Breast epithelium (tissue), 4 donors: ENCODE data around the gene SGCA. TPM values are rescaled to one million over a fixed set of nuclear protein-coding genes. Genes with fewer than 3 reads are reported as not detected.
A peak's percentile ranks its signal among the peaks of the same experiment; 100 is the strongest.

Experiments used
- DNase-seq, 2 donors: peaks; one replicate each; pipeline ENCODE4 v3.0.0-alpha.2; 2019; ENCODE audit warnings: low spot score in 2 of 2
- H3K27ac ChIP-seq, 2 donors: fragments of 200-600 bp; sonication (generic) in 1 of 2; one replicate each; pipeline ENCODE4 v1.5.1; 2016 to 2019; ENCODE audit warnings: mild to moderate bottlenecking in 1 of 2
- H3K27me3 ChIP-seq, 2 donors: fragments of 200-600 bp; sonication (generic) in 1 of 2; one replicate each; pipeline versions ENCODE4 v1.5.1 to v1.6.0; 2017 to 2019; ENCODE audit warnings: control low read depth in 1 of 2, mild to moderate bottlenecking in 1 of 2
- H3K36me3 ChIP-seq: fragments of 200-600 bp; one replicate; pipeline ENCODE4 v1.5.1; 2019
- H3K4me1 ChIP-seq, 2 donors: fragments of 200-600 bp; sonication (generic); one replicate each; pipeline ENCODE4 v1.5.1; 2016 to 2019; ENCODE audit warnings: control low read depth in 1 of 2
- H3K4me3 ChIP-seq, 3 donors: fragments of 200-600 bp; sonication (generic); 1 replicate in 2 of 3; 2 replicates in 1 of 3; pipeline ENCODE4 v1.5.1; 2016 to 2019; ENCODE audit warnings: mild to moderate bottlenecking in 3 of 3, moderate library complexity in 2 of 3
- H3K9me3 ChIP-seq, 2 donors: fragments of 200-600 bp; sonication (generic) in 1 of 2; one replicate each; pipeline ENCODE4 v1.5.1; 2016 to 2019; ENCODE audit warnings: control low read depth in 1 of 2
- POLR2A ChIP-seq: fragments of 450-650 bp; IDR thresholded peaks from one replicate; pipeline ENCODE4 v1.6.1; 2016; ENCODE audit warnings: antibody characterized with exemption, mild to moderate bottlenecking, moderate library complexity
- POLR2AphosphoS5 ChIP-seq, 3 donors: sonication (generic); formaldehyde crosslinking; IDR thresholded peaks; one replicate each; pipeline ENCODE4 v1.6.1; 2017; ENCODE audit warnings: antibody characterized with exemption in 3 of 3
- intact Hi-C: fragments of 100-400 bp; cut with DNase I; formaldehyde crosslinking; loops from one replicate; pipeline ENCODE4 v1.15.1; 2023; ENCODE audit warnings: low total_unique reads
- total RNA-seq, 3 donors: library from RNA; depleted of rRNA; stranded (reverse); fragments of >200 nt; gene quantifications; one replicate each; pipeline ENCODE4 v1.1.0, GENCODE V29; 2016
- TF ChIP-seq, protein P1 (sequence below), 3 donors: fragments of 450-650 bp; IDR thresholded peaks; one replicate each; pipeline ENCODE4 v1.5.1; 2016 to 2017; ENCODE audit warnings: antibody characterized with exemption in 3 of 3, mild to moderate bottlenecking in 3 of 3, moderate library complexity in 3 of 3

SGCA gene
- total RNA-seq, 3 donors from 2014 or later = 0.33 to 2.6 (median 0.73) TPM

DNA sequence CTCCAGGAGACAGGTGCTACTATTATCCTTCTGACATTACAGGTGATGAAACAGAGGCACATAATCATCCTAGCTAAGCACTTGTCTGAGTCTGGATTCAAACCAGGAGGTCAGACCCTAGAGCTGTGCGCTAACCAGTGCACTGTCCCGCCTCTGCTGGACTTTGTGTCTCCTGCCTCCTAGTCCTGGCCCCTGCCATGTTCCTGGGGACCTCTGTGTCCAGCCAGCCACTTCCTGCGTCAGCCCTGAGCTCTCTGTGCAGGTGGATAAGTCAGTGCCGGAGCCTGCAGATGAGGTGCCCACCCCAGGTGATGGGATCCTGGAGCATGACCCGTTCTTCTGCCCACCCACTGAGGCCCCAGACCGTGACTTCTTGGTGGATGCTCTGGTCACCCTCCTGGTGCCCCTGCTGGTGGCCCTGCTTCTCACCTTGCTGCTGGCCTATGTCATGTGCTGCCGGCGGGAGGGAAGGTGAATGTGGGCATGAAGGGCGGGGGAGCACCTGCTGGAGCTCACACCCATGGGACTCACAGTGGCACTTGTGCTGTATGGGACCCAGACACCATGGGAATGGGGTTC, 4.2 kb downstream of the SGCA start:
- no peaks in the 10 kb centered on the region for H3K27me3 ChIP-seq
- H3K9me3 ChIP-seq = no peaks in the 10 kb centered on the region
- H3K4me3 ChIP-seq = no peak overlapping the region
- H3K27ac ChIP-seq = peak overlapping the region in 1 of 2 donors; percentile 7
- no peaks in the 10 kb centered on the region for H3K36me3 ChIP-seq
- DNase-seq = no peak
- intact Hi-C loops = no loop called here
- H3K4me1 ChIP-seq = no peaks in the 10 kb centered on the region
- TF ChIP-seq POLR2AphosphoS5 (IDR thresholded peaks at IDR 0.05) (no peak), POLR2A (no peak)
- TF ChIP-seq, protein P1, sequence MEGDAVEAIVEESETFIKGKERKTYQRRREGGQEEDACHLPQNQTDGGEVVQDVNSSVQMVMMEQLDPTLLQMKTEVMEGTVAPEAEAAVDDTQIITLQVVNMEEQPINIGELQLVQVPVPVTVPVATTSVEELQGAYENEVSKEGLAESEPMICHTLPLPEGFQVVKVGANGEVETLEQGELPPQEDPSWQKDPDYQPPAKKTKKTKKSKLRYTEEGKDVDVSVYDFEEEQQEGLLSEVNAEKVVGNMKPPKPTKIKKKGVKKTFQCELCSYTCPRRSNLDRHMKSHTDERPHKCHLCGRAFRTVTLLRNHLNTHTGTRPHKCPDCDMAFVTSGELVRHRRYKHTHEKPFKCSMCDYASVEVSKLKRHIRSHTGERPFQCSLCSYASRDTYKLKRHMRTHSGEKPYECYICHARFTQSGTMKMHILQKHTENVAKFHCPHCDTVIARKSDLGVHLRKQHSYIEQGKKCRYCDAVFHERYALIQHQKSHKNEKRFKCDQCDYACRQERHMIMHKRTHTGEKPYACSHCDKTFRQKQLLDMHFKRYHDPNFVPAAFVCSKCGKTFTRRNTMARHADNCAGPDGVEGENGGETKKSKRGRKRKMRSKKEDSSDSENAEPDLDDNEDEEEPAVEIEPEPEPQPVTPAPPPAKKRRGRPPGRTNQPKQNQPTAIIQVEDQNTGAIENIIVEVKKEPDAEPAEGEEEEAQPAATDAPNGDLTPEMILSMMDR (IDR thresholded peaks at IDR 0.05) = no peak

DNA sequence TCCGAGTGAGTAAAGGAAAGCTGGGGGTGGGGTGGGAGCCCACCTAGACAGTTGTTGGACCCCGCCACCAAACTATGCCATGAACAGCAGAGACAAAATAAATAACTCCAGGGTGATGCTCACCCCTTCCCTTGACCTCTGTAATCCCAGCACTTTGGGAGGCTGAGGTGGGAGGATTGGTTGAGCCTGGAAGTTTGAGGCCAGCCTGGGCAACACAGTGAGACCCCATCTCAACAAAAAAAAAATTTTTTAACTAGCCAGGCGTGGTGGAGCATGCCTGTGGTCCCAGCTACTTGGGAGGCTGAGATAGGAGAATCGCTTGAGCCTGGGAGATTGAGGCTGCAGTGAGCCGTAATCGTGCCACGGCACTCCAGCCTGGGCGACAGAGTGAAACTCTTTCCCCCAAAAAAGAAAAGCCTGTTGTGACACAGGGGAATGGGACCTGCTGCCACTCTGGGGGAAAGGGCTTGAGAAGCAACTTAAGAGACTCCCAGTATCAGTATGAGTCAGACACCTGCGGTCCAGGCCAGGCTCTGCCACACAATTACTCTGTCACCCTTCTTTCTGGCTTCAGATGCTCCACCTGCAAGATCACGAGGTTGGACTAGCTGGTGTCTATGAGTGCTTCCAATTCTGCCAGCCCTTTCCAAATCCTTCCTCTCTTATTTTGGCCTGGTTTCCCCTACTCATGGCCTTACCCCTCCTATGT, 5.0 kb downstream of the SGCA start:
- no peak for TF ChIP-seq POLR2A
- TF ChIP-seq POLR2AphosphoS5 (IDR thresholded peaks at IDR 0.05) = no peak
- DNase-seq = no peak
- H3K27me3 ChIP-seq = no peaks in the 10 kb centered on the region
- no peak overlapping the region for H3K27ac ChIP-seq
- H3K4me1 ChIP-seq = no peaks in the 10 kb centered on the region
- intact Hi-C loops = no loop called here
- no peaks in the 10 kb centered on the region for H3K9me3 ChIP-seq
- H3K4me3 ChIP-seq = no peak overlapping the region
- no peaks in the 10 kb centered on the region for H3K36me3 ChIP-seq

DNA sequence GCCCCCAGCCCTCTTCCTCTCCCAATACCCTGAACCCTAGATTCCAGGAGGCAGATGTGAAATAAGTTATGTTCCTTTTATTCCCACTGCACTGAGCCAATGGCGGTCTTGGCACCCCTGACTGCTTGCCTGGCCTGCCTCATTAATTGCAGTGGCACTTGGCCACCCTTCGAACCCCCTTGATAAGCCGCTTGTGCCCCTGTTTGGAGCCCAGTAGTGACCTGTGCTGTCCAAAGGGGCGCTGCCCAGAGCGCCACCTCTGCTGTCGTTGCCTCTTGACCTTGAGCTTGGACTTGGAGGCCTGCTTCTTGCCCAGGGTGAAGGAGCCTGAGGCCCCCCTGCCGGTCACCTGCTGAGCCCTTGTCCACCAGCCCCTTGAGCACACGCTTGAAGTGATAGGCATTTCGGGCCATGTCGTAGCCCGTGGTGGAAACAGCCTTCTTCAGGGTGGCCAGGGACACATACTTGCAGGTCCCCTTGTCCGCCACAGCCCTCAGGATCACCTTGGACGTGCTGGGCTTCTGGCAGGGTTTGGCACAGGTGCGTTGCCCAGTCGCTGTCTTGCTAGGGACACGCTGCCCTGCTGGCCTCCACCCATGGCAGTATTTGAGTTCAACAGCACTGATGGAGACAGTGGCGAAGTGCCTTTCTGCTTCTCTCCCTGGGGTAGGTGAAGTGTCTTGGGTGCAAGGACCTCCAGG, 5.7 kb downstream of the SGCA start:
- intact Hi-C loops = no loop called here
- Histone ChIP-seq H3K27me3 (no peaks in the 10 kb centered on the region), H3K9me3 (no peaks in the 10 kb centered on the region), H3K4me1 (no peaks in the 10 kb centered on the region), H3K4me3 (no peak overlapping the region), H3K36me3 (no peaks in the 10 kb centered on the region), H3K27ac (peak overlapping the region in 1 of 2 donors; percentile 77)
- no peak for TF ChIP-seq POLR2AphosphoS5 (IDR thresholded peaks at IDR 0.05)
- TF ChIP-seq POLR2A = no peak
- TF ChIP-seq, protein P1 (IDR thresholded peaks at IDR 0.05) = no peak
- no peak for DNase-seq

DNA sequence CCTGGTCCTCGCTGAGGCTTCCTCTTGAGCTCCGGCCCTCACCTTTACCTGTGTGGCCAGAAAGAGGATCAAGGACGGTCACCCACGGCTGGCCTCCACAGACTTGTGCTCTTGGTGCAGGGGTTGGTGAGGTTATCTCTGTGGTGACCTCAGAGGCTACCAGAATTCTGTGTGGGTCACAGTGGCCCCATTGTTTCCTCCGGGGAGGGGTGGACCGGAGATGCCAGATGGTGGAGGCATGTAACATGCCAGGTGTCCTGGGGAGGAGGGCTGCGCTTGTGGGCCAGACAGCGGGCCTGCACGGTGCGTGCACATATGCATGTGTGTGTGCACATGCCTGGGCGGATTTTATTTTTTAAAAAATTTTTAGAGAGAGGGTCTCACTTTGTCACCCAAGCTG, 6.3 kb downstream of the SGCA start:
- H3K4me1 ChIP-seq = no peaks in the 10 kb centered on the region

DNA sequence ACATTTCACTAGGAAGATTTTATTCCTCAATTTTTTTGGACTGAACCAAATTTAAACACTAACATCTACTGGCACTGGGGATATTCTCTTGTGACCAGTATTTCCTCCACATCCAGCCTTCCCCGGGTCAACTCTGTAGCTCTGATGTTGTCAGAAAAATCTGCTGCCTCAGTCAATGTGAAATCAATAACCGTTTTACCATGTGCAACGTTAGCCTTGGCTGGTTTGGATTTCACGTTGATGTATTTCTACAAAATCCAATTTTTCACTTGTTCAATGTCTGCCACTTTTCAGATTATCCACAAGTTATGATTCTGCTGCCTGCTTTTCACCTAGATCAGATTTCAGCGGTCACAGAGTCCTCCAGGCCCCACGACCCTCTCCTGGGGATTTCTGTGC, 7.1 kb downstream of the SGCA start:
- Histone ChIP-seq H3K4me3 (no peak overlapping the region), H3K9me3 (no peaks in the 10 kb centered on the region), H3K4me1 (peaks cover 3% of the 10 kb centered on the region in 2 donors), H3K27ac (peak overlapping the region; percentile 77 to 88), H3K27me3 (no peaks in the 10 kb centered on the region), H3K36me3 (no peaks in the 10 kb centered on the region)
- intact Hi-C loops = no loop called here
- DNase-seq = no peak
- no peak for TF ChIP-seq POLR2AphosphoS5 (IDR thresholded peaks at IDR 0.05)
- TF ChIP-seq POLR2A = no peak
- TF ChIP-seq, protein P1 (IDR thresholded peaks at IDR 0.05) = no peak

More for the DNA sequence above, 6.3 kb downstream of the SGCA start:
- DNase-seq = no peak
- no peak overlapping the region for H3K4me3 ChIP-seq
- intact Hi-C loops = no loop called here
- H3K27me3 ChIP-seq = no peaks in the 10 kb centered on the region
- no peak for TF ChIP-seq POLR2A
- TF ChIP-seq POLR2AphosphoS5 (IDR thresholded peaks at IDR 0.05) = no peak
- TF ChIP-seq, protein P1 (IDR thresholded peaks at IDR 0.05) = no peak
- H3K9me3 ChIP-seq = no peaks in the 10 kb centered on the region
- H3K27ac ChIP-seq = peak overlapping the region; percentile 43 to 77
- H3K36me3 ChIP-seq = no peaks in the 10 kb centered on the region
